ENCODE data around the gene ANXA11.

DNA sequence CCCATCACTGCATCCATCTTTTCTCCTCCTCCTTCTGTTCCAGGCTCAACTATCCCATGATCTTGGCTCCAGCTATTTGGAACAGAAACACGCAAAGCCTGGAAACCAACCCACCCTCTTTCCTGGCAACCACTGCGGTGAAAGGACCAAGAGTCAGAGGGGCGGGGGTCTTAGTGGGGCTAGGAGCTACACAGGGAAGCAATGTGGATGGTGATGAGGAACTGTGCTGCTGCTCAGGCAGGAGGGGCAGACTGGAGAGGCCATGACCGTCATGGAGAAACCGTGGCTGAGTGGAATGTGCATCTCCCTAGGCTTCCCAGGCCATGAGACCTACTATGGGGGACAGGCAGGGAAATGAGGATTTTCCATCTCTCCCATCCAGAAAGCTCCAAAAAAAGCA, 47.2 kb downstream of the ANXA11 start:
- no peak for TF ChIP-seq POLR2AphosphoS5 (IDR thresholded peaks at IDR 0.05; ENCODE audit: low read depth, low read length)
- no peak for TF ChIP-seq POLR2A (IDR thresholded peaks at IDR 0.05; ENCODE audit: low read depth, low read length)
- no peak for TF ChIP-seq TAF1 (IDR thresholded peaks at IDR 0.05; ENCODE audit: low read depth, low read length)
- TF ChIP-seq SPI1 (IDR thresholded peaks at IDR 0.05; ENCODE audit: low read depth, low read length), result no peak
- no peak for TF ChIP-seq POU2F2 (IDR thresholded peaks at IDR 0.05; ENCODE audit: low read depth, low read length)
- TF ChIP-seq PAX5 (IDR thresholded peaks at IDR 0.05; ENCODE audit: insufficient read depth, low read length, severe bottlenecking), result no peak

All from GM12891 (cell line).